ENCODE measurements around the gene LZTS2. TPM values are rescaled to one million over a fixed set of nuclear protein-coding genes. Genes with fewer than 3 reads are reported as not detected.

LZTS2 gene
- total RNA-seq, 1 experiment from 2014 or later, result 93.0 TPM

DNA sequence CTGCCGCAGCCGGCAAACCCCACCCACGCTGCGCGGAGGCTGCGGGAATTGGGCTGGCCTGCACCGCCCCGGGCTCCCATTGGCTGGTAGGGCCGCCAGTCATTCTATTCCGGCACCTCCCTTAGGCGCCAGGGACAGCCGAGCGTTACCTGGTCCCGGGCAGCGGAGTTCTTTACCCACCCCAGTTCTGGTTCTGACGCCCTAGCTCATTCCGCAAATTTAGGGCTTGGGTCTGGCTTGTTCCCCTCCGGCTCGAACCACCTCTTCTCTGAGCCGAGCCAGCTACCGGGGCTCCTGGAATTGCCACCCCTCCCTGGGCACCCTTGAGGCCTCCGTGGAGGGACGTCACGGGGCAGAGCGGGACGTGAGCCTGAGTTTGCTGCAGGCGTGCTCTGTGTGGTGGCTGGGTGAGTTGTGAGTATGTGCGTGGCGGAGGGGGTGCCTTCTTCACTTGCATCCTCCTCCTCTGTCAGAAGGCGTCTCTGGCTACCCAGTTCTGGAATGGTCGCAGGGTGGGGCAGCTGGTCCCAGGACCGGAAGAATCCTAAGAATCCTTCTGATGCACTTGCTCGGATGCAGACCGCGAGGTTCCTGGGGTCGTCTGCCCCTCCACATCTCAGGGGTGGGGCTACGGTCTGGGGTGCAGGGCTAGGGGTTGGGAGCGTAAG, 31.7 kb downstream of the LZTS2 start, which contains the start of the genes PDZD7 and SFXN3 (continued):
- TF ChIP-seq, protein P1, sequence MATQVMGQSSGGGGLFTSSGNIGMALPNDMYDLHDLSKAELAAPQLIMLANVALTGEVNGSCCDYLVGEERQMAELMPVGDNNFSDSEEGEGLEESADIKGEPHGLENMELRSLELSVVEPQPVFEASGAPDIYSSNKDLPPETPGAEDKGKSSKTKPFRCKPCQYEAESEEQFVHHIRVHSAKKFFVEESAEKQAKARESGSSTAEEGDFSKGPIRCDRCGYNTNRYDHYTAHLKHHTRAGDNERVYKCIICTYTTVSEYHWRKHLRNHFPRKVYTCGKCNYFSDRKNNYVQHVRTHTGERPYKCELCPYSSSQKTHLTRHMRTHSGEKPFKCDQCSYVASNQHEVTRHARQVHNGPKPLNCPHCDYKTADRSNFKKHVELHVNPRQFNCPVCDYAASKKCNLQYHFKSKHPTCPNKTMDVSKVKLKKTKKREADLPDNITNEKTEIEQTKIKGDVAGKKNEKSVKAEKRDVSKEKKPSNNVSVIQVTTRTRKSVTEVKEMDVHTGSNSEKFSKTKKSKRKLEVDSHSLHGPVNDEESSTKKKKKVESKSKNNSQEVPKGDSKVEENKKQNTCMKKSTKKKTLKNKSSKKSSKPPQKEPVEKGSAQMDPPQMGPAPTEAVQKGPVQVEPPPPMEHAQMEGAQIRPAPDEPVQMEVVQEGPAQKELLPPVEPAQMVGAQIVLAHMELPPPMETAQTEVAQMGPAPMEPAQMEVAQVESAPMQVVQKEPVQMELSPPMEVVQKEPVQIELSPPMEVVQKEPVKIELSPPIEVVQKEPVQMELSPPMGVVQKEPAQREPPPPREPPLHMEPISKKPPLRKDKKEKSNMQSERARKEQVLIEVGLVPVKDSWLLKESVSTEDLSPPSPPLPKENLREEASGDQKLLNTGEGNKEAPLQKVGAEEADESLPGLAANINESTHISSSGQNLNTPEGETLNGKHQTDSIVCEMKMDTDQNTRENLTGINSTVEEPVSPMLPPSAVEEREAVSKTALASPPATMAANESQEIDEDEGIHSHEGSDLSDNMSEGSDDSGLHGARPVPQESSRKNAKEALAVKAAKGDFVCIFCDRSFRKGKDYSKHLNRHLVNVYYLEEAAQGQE (IDR thresholded peaks at IDR 0.05; ENCODE audit: low read depth), result no peak
- TF ChIP-seq CBX3 (IDR thresholded peaks at IDR 0.05; ENCODE audit: low read depth) (no peak), EZH2 (IDR thresholded peaks at IDR 0.05) (no peak), JUND (IDR thresholded peaks at IDR 0.05) (no peak), TCF7L2 (IDR thresholded peaks at IDR 0.05; ENCODE audit: borderline replicate concordance, extremely low read depth, insufficient read depth, insufficient read length) (no peak), POLR2A (IDR thresholded peaks at IDR 0.05; ENCODE audit: borderline replicate concordance, extremely low read depth, insufficient read depth, insufficient read length) (no peak)
- TF ChIP-seq, protein P2, sequence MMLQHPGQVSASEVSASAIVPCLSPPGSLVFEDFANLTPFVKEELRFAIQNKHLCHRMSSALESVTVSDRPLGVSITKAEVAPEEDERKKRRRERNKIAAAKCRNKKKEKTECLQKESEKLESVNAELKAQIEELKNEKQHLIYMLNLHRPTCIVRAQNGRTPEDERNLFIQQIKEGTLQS (IDR thresholded peaks at IDR 0.05), result no peak

DNA sequence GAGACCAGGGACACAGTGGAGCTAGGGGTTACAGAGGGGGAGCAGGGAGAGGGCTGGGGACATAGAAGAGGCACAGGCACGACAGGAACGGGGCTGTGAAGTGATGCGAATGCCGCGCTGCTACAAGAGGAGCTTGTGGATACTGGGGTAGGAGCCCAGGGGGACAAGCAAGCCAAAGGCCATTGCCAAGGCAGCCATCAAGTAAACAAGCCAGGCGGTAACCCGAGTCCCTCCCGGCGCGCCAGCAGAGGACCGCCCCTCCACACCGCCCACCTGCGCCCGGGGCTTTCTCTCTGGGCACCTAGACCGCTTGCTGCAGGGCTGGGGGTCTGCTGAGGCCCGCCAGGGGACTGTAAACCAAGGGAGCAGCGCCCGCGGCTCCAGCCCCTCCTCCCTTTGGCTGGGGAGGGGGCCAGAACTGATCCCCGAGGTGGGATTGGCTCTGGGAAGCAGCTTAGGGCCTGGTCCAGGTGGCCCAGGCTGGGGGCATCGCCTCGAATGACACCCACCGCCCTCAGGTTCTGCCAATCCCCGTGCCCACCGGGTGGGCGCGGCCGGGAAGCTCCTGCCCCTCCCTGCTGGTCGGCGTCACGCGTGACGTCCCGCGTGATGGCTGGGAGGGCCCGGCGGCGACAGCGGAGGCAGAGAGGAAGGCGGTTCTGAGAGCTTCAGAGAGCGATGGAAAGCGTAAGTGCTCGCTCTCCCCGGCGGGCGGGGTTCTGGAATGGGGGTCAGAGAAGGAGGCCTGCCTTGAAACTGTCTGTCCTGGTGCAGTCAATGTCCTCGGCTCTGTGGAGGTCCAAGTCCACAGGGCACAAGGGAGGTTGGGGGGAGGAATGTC, 32.4 kb downstream of the LZTS2 start:
- H3K79me2 ChIP-seq (ENCODE audit: insufficient read depth, low read length), result peaks cover 12% of the 10 kb centered on the region
- DNase-seq (ENCODE audit: low read depth, low spot score) (no peak), ATAC-seq (peak; percentile 39)
- H3K9ac ChIP-seq (ENCODE audit: low read length), result peak overlapping the region; percentile 87
- no peaks in the 10 kb centered on the region for H3K9me3 ChIP-seq (ENCODE audit: control insufficient read depth in 1 of 2, insufficient read depth in 1 of 2, low read depth in 1 of 2, low read length in 2 of 2)
- H3K36me3 ChIP-seq (ENCODE audit: control insufficient read depth in 1 of 2, insufficient read depth in 2 of 2, low read length in 2 of 2), result peaks cover 19 to 25% of the 10 kb centered on the region in 2 experiments
- H3K4me2 ChIP-seq (ENCODE audit: low read length), result peak overlapping the region; percentile 96
- no peaks in the 10 kb centered on the region for H3K27me3 ChIP-seq (ENCODE audit: insufficient read depth, low read length)
- H3K9me2 ChIP-seq (ENCODE audit: insufficient read depth), result no peaks in the 10 kb centered on the region
- CTCF ChIA-PET, result interaction anchor here (1.2 to 5.8 kb wide), 10 partner anchors 10 to 110 kb away, joined by 5 to 71 read pairs (median 9); partner anchors contain the start of gene KAZALD1
- BruUV-seq (replicated peaks), result no TSS peak
- RAD21 ChIA-PET (ENCODE audit: low non-redundant PET in 1 of 2, low total read pairs in 2 of 2, uncharacterized antibody in 2 of 2, unreplicated experiment in 2 of 2), result no interaction called here
- peaks cover 28 to 50% of the 10 kb centered on the region in 2 experiments for H3K4me1 ChIP-seq (ENCODE audit: control insufficient read depth in 1 of 2, insufficient read depth in 2 of 2, low read length in 2 of 2)
- H4K20me1 ChIP-seq (ENCODE audit: insufficient read depth), result no peaks in the 10 kb centered on the region
- intact Hi-C loops (cut with micrococcal nuclease), result no loop called here
- POLR2A ChIA-PET, result interaction anchor here (0.6 to 2.0 kb wide), 8 partner anchors 11 to 659 kb away, joined by 3 to 8 read pairs (median 4); no protein-coding TSS in a partner anchor
- peak overlapping the region; percentile 81 for H3K27ac ChIP-seq (ENCODE audit: low read depth, low read length)
- H2AFZ ChIP-seq (ENCODE audit: low read depth, low read length, poor library complexity, severe bottlenecking), result no peak overlapping the region
- peak overlapping the region; percentile 67 to 87 for H3K4me3 ChIP-seq (replicated peaks in 1 of 2; ENCODE audit: low read depth in 1 of 2, low read length in 2 of 2)
- TF ChIP-seq CEBPB (IDR thresholded peaks at IDR 0.05; ENCODE audit: low read depth) (no peak), SRF (IDR thresholded peaks at IDR 0.05; ENCODE audit: low read depth) (no peak), YY1 (IDR thresholded peaks at IDR 0.05; ENCODE audit: extremely low read depth, insufficient replicate concordance, low read depth, low read length) (peak; percentile 16), ELF1 (IDR thresholded peaks at IDR 0.05; ENCODE audit: borderline replicate concordance, low read depth) (no peak), SP1 (IDR thresholded peaks at IDR 0.05; ENCODE audit: low read depth) (no peak), EGR1 (IDR thresholded peaks at IDR 0.05; ENCODE audit: low read depth) (no peak), ZNF274 (IDR thresholded peaks at IDR 0.05; ENCODE audit: low read depth, low read length) (no peak), ZFX (IDR thresholded peaks at IDR 0.05) (peak; percentile 35; the same call in 1 of the 2 replicates), SIN3A (IDR thresholded peaks at IDR 0.05; ENCODE audit: low read depth) (no peak), POLR2AphosphoS5 (IDR thresholded peaks at IDR 0.05; ENCODE audit: low read depth, low read length) (no peak), POLR2A (IDR thresholded peaks at IDR 0.05; ENCODE audit: borderline replicate concordance, extremely low read depth, insufficient read depth, insufficient read length) (peak; percentile 40), JUND (IDR thresholded peaks at IDR 0.05) (no peak), TCF7L2 (IDR thresholded peaks at IDR 0.05; ENCODE audit: borderline replicate concordance, extremely low read depth, insufficient read depth, insufficient read length) (no peak)
- TF ChIP-seq, protein P3, sequence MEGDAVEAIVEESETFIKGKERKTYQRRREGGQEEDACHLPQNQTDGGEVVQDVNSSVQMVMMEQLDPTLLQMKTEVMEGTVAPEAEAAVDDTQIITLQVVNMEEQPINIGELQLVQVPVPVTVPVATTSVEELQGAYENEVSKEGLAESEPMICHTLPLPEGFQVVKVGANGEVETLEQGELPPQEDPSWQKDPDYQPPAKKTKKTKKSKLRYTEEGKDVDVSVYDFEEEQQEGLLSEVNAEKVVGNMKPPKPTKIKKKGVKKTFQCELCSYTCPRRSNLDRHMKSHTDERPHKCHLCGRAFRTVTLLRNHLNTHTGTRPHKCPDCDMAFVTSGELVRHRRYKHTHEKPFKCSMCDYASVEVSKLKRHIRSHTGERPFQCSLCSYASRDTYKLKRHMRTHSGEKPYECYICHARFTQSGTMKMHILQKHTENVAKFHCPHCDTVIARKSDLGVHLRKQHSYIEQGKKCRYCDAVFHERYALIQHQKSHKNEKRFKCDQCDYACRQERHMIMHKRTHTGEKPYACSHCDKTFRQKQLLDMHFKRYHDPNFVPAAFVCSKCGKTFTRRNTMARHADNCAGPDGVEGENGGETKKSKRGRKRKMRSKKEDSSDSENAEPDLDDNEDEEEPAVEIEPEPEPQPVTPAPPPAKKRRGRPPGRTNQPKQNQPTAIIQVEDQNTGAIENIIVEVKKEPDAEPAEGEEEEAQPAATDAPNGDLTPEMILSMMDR (IDR thresholded peaks at IDR 0.05 in 2 of 3, conservative IDR thresholded peaks at IDR 0.05 in 1 of 3; ENCODE audit: borderline replicate concordance in 1 of 3, insufficient read depth in 1 of 3, low read depth in 2 of 3, low read length in 2 of 3), result no peak
